Measurements from ENCODE around the gene IRAG1.

Gene IRAG1

DNA sequence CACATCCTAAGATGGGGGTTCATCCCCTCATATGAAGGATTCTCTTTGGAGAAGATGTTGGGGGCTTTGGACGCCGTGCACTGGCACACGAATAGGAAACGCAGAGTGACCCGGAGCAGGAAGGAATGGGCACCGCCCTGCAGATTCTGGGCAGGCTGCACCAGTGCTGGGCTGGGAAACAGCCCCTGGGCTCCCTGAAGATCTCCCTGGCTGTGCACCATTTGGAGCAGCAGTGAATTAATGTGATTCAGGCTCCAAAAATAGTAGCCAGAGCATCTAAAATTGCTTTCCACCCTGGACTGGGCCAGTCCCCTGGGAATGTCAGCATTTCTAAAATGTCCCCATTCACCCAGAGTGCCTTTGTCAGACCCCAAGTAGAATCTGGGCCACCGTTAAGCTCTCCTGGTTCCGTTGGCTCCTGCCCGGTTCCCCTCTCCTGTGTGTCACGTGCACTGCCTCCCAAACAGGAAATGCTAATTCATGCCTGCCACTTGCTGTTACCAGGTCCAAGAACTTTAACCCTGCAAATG is 18.6 kb downstream of the IRAG1 start:
- no peaks in the 10 kb centered on the region for H3K9me3 ChIP-seq (ENCODE audit: control insufficient read depth, low read length)
- H3K36me3 ChIP-seq (ENCODE audit: control insufficient read depth, insufficient read depth, low read length): no peaks in the 10 kb centered on the region
- no peak overlapping the region for H3K4me3 ChIP-seq (ENCODE audit: low read length)
- peaks cover 5% of the 10 kb centered on the region for H3K4me1 ChIP-seq (ENCODE audit: control insufficient read depth, insufficient read depth, low read length)
- no peaks in the 10 kb centered on the region for H3K27me3 ChIP-seq (ENCODE audit: control insufficient read depth, insufficient read depth, low read length)
- no peak overlapping the region for H3K9ac ChIP-seq (ENCODE audit: low read length)

GRCh38 chr11:10674440-10674855 is 19.1 kb downstream of the IRAG1 start:
- Histone ChIP-seq H3K9me3 (ENCODE audit: control insufficient read depth, low read length) (no peaks in the 10 kb centered on the region), H3K4me3 (ENCODE audit: low read length) (no peak overlapping the region), H3K9ac (ENCODE audit: low read length) (no peak overlapping the region), H3K36me3 (ENCODE audit: control insufficient read depth, insufficient read depth, low read length) (no peaks in the 10 kb centered on the region), H3K27me3 (ENCODE audit: control insufficient read depth, insufficient read depth, low read length) (no peaks in the 10 kb centered on the region), H3K4me1 (ENCODE audit: control insufficient read depth, insufficient read depth, low read length) (peaks cover 5% of the 10 kb centered on the region)

GRCh38 chr11:10673501-10674062 is 20.0 kb downstream of the IRAG1 start:
- H3K27me3 ChIP-seq (ENCODE audit: control insufficient read depth, insufficient read depth, low read length): no peaks in the 10 kb centered on the region
- H3K36me3 ChIP-seq (ENCODE audit: control insufficient read depth, insufficient read depth, low read length): no peaks in the 10 kb centered on the region
- no peak overlapping the region for H3K9ac ChIP-seq (ENCODE audit: low read length)
- H3K9me3 ChIP-seq (ENCODE audit: control insufficient read depth, low read length): no peaks in the 10 kb centered on the region
- no peak overlapping the region for H3K4me3 ChIP-seq (ENCODE audit: low read length)
- peaks cover 5% of the 10 kb centered on the region for H3K4me1 ChIP-seq (ENCODE audit: control insufficient read depth, insufficient read depth, low read length)

- no peak overlapping the region for H3K4me3 ChIP-seq (ENCODE audit: low read length)
- H3K9me3 ChIP-seq (ENCODE audit: control insufficient read depth, low read length): no peaks in the 10 kb centered on the region
- H3K9ac ChIP-seq (ENCODE audit: low read length): no peak overlapping the region
- peaks cover 5% of the 10 kb centered on the region for H3K4me1 ChIP-seq (ENCODE audit: control insufficient read depth, insufficient read depth, low read length)
- H3K36me3 ChIP-seq (ENCODE audit: control insufficient read depth, insufficient read depth, low read length): no peaks in the 10 kb centered on the region
- H3K27me3 ChIP-seq (ENCODE audit: control insufficient read depth, insufficient read depth, low read length): no peaks in the 10 kb centered on the region
These were observed 23.5 kb downstream of the IRAG1 start for GRCh38 chr11:10670099-10670498.

DNA sequence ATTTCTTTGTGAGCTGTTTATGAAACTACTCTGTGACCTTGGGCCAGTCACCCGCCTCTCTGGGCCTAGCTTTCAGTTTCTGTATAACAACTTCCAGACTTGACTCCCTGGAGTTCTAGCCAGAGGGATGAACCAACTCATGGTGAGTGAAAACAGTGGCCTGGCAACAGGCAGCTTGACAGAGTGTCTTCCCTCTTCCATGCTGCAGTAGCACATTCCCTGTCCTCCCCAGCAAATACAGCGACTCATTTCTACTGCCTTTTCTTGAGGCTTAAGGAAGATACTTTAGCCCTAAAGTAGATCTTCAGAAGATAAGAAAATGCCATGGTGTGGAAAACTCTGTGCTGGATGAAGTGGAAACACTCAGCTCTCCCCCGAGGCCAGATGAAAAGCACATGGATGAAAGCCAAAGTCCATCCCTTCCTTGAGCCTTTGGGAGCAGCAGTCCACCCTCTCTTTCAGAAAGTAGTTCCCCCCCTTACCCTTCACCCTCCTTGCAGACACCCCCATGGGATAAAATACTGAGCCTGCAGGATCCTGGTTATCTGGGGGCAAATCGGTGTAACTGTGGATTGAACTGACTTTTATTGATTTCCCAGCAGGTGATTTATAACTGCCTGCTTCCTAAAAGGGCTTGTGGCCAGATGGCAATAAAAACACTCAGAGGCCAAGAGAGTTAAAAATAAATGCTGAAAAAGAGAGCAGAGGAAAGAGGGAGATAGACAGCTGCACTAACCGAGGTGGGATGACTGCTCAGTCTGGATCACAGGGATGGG is 24.1 kb downstream of the IRAG1 start:
- peaks cover 5% of the 10 kb centered on the region for H3K4me1 ChIP-seq (ENCODE audit: control insufficient read depth, insufficient read depth, low read length)
- H3K9me3 ChIP-seq (ENCODE audit: control insufficient read depth, low read length): no peaks in the 10 kb centered on the region
- H3K27me3 ChIP-seq (ENCODE audit: control insufficient read depth, insufficient read depth, low read length): no peaks in the 10 kb centered on the region
- no peak overlapping the region for H3K9ac ChIP-seq (ENCODE audit: low read length)
- H3K4me3 ChIP-seq (ENCODE audit: low read length): no peak overlapping the region
- no peaks in the 10 kb centered on the region for H3K36me3 ChIP-seq (ENCODE audit: control insufficient read depth, insufficient read depth, low read length)

- H3K9ac ChIP-seq (ENCODE audit: low read length): no peak overlapping the region
- H3K27me3 ChIP-seq (ENCODE audit: control insufficient read depth, insufficient read depth, low read length): no peaks in the 10 kb centered on the region
- H3K9me3 ChIP-seq (ENCODE audit: control insufficient read depth, low read length): no peaks in the 10 kb centered on the region
- no peaks in the 10 kb centered on the region for H3K36me3 ChIP-seq (ENCODE audit: control insufficient read depth, insufficient read depth, low read length)
- no peaks in the 10 kb centered on the region for H3K4me1 ChIP-seq (ENCODE audit: control insufficient read depth, insufficient read depth, low read length)
- H3K4me3 ChIP-seq (ENCODE audit: low read length): no peak overlapping the region
These were observed 26.1 kb downstream of the IRAG1 start for GRCh38 chr11:10667521-10667885.

GRCh38 chr11:10666556-10667520 is 26.7 kb downstream of the IRAG1 start:
- no peaks in the 10 kb centered on the region for H3K36me3 ChIP-seq (ENCODE audit: control insufficient read depth, insufficient read depth, low read length)
- no peaks in the 10 kb centered on the region for H3K4me1 ChIP-seq (ENCODE audit: control insufficient read depth, insufficient read depth, low read length)
- H3K9ac ChIP-seq (ENCODE audit: low read length): no peak overlapping the region
- H3K4me3 ChIP-seq (ENCODE audit: low read length): no peak overlapping the region
- H3K27me3 ChIP-seq (ENCODE audit: control insufficient read depth, insufficient read depth, low read length): no peaks in the 10 kb centered on the region
- no peaks in the 10 kb centered on the region for H3K9me3 ChIP-seq (ENCODE audit: control insufficient read depth, low read length)

GRCh38 chr11:10664496-10664895 is 29.1 kb downstream of the IRAG1 start:
- H3K4me1 ChIP-seq (ENCODE audit: control insufficient read depth, insufficient read depth, low read length): peaks cover under 1% of the 10 kb centered on the region
- no peaks in the 10 kb centered on the region for H3K36me3 ChIP-seq (ENCODE audit: control insufficient read depth, insufficient read depth, low read length)
- no peak overlapping the region for H3K9ac ChIP-seq (ENCODE audit: low read length)
- H3K9me3 ChIP-seq (ENCODE audit: control insufficient read depth, low read length): no peaks in the 10 kb centered on the region
- no peaks in the 10 kb centered on the region for H3K27me3 ChIP-seq (ENCODE audit: control insufficient read depth, insufficient read depth, low read length)
- H3K4me3 ChIP-seq (ENCODE audit: low read length): no peak overlapping the region

- H3K4me1 ChIP-seq (ENCODE audit: control insufficient read depth, insufficient read depth, low read length): peaks cover 3% of the 10 kb centered on the region
- H3K9me3 ChIP-seq (ENCODE audit: control insufficient read depth, low read length): no peaks in the 10 kb centered on the region
- H3K27me3 ChIP-seq (ENCODE audit: control insufficient read depth, insufficient read depth, low read length): no peaks in the 10 kb centered on the region
- no peak overlapping the region for H3K4me3 ChIP-seq (ENCODE audit: low read length)
- H3K36me3 ChIP-seq (ENCODE audit: control insufficient read depth, insufficient read depth, low read length): no peaks in the 10 kb centered on the region
- H3K9ac ChIP-seq (ENCODE audit: low read length): no peak overlapping the region
These were observed 29.6 kb downstream of the IRAG1 start for GRCh38 chr11:10663990-10664389.

- peaks cover 6% of the 10 kb centered on the region for H3K4me1 ChIP-seq (ENCODE audit: control insufficient read depth, insufficient read depth, low read length)
- no peaks in the 10 kb centered on the region for H3K36me3 ChIP-seq (ENCODE audit: control insufficient read depth, insufficient read depth, low read length)
- H3K27me3 ChIP-seq (ENCODE audit: control insufficient read depth, insufficient read depth, low read length): no peaks in the 10 kb centered on the region
- no peak overlapping the region for H3K9ac ChIP-seq (ENCODE audit: low read length)
- H3K9me3 ChIP-seq (ENCODE audit: control insufficient read depth, low read length): no peaks in the 10 kb centered on the region
- no peak overlapping the region for H3K4me3 ChIP-seq (ENCODE audit: low read length)
These were observed 30.2 kb downstream of the IRAG1 start for GRCh38 chr11:10663365-10663764.

DNA sequence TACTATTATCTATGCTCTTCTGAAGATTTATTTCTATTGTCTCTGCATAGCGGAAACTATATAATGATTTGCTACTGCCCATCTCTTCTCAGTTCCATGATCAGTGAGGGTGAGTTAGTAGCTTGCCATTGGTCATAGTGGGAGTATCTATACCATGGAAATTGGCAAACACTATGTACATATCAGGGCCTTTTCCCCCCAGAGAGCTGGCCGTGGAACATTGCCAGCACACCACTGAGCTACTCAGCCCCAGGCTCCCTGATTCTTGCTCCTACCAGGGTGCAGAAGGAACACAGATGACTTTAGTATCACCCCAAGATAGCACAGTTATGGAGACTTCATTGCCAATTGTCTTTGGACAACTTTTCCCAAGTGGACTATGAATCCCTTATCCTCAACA is 33.2 kb downstream of the IRAG1 start:
- H3K9me3 ChIP-seq (ENCODE audit: control insufficient read depth, low read length): no peaks in the 10 kb centered on the region
- H3K27me3 ChIP-seq (ENCODE audit: control insufficient read depth, insufficient read depth, low read length): no peaks in the 10 kb centered on the region
- no peaks in the 10 kb centered on the region for H3K36me3 ChIP-seq (ENCODE audit: control insufficient read depth, insufficient read depth, low read length)
- no peak overlapping the region for H3K4me3 ChIP-seq (ENCODE audit: low read length)
- H3K4me1 ChIP-seq (ENCODE audit: control insufficient read depth, insufficient read depth, low read length): peaks cover 20% of the 10 kb centered on the region
- H3K9ac ChIP-seq (ENCODE audit: low read length): no peak overlapping the region

Measured in mucosa of stomach (tissue), 1 donor.